ENCODE results near the gene DHRS4.
"Not testable (repeated sequence)": the region's sequence is repeated elsewhere in the genome, so short reads cannot be mapped to it uniquely, and the experiment has no call there.

The DHRS4 gene

DNA sequence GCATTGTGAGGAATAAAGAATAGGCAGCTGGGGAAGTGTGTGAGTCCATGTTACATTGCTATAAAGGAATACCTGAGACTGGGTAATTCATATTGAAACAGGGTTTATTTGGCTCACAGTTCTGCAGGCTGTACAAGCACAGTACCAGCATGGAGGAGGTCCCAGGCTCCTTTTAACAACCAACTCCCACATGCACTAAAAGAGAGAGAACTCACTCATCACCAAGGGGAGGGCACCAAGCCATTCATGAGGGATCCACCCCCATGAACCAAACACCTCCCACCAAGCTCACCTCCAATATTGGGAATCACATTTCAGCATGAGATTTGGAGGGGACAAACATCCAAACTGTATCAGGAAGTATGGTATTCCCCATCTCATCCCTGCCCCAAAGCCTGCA is 11.9 kb upstream of the DHRS4 start:
- DNase-seq: no peak

DNA sequence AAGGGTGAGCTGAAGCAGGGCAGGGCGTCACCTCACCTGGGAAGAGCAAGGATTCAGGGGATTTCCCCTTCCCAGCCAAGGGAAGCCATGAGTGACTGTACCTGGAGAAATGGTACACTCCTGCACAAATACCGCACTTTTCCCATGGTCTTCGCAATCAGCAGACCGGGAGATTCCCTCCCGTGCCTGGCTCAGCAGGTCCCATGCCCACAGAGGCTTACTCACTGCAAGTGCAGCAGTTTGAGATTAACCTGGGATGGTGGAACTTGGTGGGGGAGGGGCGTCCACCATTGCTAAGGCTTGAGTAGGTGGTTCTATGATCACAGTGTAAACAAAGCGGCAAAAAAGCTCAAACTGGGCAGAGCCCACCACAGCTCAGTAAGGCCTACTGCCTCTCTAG is 11.0 kb upstream of the DHRS4 start:
- no peak for DNase-seq

DNA sequence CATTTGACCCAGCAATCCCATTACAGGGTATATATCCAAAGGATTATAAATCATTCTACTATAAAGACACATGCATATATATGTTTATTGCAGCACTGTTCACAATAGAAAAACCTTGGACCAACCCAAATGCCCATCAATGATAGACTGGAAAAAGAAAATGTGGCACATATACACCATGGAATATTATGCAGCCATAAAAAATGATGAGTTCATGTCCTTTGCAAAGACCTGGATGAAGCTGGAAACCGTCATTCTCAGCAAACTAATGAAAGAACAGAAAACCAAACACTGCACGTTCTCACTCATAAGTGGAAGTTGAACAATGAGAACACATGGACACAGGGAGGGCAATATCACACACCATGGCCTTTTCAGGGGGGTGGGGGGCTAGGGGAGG is 4.5 kb upstream of the DHRS4 start:
- DNase-seq: not testable (repeated sequence)

DNA sequence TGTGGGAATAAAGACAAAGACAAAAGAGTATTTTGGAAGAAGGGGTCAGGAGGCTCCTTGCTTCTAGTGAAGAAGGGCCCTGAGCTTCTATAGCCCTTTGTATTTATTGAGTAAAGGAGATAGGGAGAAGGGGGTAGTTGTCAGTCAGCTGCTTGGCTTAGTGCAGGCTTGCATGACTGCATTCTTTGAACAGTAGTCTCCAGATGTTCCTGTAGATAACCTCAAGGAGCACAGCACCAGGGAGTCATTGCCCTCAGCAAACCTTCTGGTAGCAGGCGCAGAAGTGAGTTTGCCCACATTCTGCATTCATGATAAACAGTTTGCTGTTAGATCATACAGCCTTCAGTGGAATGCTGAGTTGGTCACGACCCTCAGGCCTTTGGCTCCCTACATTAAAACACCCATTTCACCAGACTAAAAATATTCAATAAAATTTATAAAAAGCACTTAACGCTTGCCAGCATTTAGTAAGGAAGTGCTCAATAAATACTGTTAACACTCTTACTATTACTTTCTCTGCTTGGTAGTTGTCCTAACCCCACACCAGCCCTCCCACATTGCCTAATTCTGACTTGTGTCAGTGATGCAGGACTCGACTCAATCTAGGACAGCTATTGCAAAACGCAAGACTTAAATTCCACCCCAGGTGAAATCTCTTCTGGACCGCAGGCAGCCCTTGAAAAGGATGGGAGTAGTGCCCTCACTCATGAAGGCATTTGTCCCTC is 3.0 kb upstream of the DHRS4 start:
- no peak for DNase-seq

DNA sequence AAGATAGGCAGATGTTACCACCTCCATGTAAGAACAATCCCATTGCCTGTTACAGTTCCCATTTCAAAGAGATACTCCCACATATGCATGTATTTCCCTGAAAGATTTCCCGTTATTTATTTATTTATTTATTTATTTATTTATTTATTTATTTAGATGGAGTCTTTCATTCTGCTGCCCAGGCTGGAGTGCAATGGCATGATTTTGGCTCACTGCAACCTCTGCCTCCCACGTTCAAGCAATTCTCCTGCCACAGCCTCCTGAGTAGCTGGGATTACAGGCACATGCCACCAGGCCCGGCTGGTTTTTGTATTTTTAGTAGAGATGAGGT is 2.5 kb upstream of the DHRS4 start:
- DNase-seq: not testable (repeated sequence)

DNA sequence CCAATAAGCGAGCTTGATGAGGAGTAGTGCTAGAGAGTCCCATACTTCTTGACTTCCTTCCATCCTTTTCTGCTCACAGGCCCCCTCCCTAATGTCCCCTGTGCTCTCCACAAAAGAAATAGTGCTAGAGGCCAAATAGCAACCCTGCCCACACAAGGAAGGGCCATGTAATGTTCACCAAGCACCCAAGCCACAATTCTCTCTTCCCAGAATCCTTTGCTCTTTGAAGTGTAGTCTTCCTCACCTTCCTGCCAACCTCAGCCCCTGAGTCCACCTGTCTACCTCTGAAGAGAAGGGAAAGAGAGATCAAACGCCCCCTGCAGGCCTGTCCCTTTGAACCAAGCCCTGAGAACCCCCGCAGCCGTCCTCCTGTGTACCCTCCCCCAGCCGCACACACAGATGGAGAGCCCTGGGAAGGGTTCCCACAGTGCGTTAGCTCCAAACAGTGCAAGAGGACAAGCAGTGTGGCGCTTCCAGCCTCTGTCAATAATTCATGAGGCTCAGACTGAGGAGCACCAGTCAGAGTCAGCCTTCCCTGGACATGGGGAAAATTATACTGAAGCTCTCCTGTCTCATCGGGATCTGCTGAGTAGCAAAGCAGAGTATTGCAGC is 1.9 kb upstream of the DHRS4 start:
- DNase-seq: no peak

DNA sequence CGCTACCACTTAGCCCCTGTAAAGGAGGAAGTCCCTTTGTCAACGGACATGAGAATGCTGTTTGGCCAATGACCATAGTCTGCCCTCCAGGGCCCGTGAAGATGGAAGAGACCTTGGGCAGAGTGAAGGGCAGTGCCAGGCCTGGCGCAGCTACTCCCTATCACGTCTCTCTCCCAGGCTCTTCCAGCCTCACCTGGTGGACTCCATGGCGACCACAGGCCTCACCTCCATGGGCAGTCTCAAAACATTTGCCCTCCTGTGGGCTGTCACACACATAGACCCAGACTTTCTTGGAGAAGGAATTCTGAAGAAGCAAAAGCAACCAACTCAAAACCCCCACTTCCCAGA is 480 bp upstream of the DHRS4 start:
- DNase-seq: not testable (repeated sequence)

DNA sequence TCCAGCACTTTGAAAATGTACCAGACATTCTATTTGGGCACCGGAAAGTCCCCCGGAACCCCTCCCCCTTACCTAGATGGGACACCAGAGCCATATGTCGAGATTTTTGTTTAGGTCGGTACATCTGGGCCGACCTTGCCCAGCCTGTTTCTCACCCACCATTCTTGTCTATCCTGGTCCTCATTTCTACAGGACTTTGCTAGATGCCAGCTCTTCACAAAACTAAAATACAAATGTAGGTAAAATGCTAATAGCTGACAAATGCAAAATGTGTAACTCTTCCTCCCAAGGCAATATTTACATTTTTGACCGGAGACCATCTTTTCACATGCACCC is 677 bp downstream of the DHRS4 start:
- not testable (repeated sequence) for DNase-seq

DNA sequence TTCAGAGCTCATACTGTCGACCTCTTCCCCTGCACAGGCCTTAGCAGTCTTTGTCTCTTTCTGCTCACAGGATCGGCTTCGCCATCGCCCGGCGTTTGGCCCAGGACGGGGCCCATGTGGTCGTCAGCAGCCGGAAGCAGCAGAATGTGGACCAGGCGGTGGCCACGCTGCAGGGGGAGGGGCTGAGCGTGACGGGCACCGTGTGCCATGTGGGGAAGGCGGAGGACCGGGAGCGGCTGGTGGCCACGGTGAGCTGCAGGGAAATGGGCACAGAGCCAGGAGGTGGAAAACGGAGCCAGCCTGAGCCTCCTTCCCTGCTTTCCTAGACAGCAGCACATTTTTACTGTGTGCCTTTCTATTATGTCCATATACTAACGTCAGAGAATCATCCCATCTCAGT is 1.4 kb downstream of the DHRS4 start:
- not testable (repeated sequence) for DNase-seq

DNA sequence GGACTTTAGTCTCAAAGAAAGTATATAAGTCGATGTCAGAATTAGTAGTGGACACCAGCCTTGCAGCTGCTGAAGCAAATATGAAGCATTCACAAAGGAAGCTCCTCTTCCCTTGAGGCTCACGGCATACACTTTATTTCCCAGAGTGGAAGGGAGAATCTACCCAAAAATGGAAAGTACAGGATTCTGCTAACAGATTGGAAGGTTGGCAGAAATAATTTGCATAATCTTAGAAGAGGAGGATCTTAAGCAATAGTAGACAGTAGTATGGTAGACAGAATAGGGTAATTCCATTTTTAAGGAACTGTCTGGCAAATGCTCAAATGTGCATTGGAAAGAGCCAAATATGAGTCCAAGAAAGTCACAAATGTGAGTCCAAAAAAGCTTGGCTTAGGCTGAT is 2.2 kb downstream of the DHRS4 start:
- not testable (repeated sequence) for DNase-seq

DNA sequence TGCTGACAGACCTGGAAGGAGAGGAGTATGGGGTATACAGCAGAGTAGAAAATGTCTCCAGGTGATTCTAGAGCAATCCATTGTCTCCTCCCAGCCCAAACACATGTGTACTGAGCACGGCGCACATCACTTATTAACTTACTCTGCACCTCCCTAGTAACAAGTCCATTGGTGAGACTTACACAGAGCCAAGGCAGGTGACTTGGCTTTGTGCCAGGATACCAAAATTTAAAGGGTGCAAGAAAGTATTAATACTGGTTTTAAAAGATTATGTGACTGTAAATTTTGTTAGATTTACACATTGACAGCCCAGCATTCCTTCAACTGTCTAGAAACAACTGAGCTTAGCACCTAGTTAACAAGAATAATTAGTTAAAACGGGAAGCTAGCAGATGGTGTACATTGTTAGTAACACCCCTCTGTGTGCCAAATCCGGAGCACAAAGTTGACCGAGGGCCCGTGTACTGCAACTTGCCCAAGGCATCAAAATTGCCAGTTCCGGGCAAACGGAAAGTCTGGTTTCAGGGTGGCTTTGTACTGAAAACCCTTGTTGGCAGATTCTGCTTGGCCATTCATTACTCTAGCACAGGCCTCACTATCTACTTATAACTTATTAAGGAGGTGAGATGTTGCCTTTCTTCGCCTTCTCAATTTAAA is 4.5 kb downstream of the DHRS4 start:
- not testable (repeated sequence) for DNase-seq

DNA sequence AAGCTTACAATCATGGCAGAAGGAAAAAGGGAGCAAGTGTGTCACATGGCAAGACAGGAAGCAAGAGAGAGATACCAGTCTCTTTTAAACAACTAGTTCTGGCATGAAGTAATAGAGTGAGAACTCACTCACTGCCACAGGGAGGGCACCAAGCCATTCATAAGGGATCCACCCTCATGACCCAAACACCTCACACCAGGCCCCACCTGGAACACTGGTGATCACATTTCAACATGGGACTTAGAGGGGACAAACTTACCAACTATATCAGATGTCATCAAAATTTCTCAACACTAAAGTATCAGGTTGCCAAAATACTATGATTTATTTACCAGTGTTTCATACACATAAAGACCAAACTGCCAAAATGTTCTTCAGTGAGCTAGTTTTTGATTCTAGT is 7.3 kb downstream of the DHRS4 start:
- not testable (repeated sequence) for DNase-seq

DNA sequence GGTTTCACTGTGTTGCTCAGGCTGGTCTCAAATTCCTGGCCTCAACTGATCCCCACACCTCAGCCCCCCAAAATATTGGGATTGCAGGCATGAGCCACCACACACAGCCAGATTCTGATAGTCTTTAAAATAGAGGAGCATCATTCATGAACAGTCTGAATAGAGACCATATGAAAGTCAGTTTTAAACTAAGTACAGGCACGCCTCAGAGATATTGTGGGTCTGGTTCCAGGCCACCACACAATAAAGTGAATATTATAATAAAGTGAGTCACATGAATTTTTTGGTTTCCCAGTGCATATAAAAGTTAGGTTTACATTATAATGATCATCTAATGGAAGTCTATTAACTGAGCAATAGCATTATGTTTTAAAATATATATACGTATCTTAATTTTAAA is 8.1 kb downstream of the DHRS4 start:
- not testable (repeated sequence) for DNase-seq

DNA sequence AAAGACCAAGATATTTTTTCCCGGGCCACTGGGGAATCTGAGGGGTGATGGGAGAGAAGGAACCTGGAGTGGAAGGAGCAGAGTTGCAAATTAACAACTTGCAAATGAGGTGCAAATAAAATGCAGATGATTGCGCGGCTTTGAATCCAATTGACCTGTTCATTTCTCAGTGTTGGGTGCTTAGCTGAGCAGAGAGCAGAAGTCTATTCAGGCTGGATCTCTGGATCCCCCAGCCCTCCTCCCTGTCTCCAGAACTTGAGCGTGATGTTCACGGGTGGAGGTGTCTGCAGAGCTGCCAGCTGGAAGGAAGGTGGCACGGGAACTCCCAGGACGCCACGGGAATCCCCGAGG is 15.5 kb downstream of the DHRS4 start:
- DNase-seq: not testable (repeated sequence)

DNA sequence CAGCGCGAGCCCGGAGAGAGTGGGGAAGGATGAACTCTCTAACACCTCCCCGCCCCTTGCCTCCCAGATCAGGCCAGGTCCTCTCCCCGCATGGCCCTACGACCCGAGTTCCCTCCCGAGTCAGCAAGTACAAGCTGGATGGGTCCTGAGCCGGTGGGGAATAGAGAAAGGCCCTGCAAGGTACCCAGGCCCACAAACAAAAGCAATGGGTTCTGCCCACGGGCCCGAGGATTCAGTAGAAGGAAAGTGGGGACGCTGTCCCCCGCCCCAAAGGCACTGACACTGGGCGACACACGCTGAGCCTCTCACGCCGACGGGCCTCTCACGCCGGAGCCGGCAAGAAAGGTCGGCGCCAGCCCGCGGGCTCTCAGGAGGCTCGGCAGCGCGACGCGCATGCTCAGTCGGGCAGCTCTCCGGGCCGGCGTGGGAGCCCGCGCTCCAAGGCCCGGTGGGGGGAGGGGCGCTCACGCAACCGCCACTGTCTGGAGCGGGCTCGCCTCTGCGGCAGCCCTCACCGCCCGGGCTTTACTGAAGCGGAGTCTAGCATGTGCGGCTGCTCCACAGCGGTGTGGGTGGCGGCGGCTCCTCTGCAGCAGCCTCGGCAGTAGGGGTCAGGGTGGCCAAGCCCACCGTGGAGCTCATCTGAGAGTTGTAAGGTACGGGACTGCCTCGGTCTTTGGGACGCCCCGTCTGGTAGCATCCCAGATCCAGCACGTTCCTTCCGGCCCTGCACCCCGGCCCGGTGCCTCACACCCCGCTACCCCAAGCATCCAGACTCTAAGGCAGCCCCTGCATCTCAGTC is 16.1 kb downstream of the DHRS4 start:
- peak; percentile 61 for DNase-seq

DNA sequence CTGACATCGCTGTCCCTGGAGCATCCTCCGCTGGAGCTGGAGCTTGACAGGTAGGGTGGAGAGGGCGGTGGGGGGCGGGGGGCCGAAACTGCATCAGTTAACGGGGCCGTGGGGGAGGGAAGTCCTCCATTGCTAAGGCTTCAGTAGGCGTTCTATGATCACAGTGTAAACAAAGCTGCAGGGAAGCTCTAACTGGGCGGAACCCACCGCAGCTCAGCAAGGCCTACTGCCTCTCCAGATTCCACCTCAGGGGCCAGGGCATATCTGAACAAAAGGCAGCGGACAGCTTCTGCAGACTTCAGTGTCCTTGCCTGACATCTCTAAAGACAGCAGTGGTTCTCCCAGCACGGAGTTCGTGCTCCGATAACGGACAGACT is 16.7 kb downstream of the DHRS4 start:
- not testable (repeated sequence) for DNase-seq

DNA sequence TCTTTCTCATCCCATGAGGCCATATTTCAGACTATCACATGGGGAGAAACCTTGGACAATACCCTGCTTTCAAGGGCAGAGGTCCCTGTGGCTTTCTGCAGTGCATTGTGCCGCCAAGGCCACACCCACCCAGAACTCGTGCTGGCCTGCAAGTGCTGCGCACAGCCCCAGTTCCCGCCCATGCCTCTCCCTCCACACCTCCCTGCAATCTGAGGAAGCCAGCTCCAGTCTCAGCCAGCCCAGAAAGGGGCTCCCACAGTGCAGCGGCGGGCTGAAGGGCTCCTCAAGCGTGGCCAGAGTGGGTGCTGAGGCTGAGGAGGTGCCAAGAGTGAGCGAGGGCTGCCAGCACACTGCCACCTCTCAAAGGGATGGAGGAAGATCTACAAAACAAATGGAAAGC is 19.6 kb downstream of the DHRS4 start:
- not testable (repeated sequence) for DNase-seq

DNA sequence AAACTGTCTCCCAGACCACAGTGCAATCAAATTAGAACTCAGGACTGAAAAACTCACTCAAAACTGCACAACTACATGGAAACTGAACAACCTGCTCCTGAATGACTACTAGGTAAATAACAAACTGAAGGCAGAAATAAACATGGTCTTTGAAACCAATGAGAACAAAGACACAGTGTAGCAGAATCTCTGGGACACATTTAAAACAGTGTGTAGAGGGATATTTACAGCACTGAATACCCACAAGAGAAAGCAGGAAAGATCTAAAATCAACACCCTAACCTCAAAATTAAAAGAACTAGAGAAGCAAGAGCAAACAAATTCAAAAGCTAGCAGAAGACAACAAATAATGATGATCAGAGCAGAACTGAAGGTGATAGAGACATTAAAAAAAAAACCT is 20.5 kb downstream of the DHRS4 start:
- not testable (repeated sequence) for DNase-seq

DNA sequence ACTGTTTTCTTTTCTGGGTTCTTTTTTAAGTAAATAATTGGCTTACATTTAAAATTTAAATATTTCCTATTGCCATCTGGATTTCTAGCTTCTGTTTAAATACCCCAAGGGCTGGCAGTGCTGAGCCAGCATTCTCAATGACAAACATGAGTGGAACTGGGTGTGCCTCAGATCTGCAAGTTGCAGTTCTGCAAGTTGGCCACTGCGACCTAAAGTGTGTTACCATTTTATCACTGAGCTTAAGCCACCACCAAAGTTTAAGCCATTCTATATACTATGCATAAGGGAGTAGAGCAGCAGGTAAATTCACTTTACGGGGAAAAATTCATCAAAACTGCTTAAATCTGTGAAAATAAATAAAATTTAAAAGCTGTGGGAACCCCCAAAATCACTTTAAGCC is 23.6 kb downstream of the DHRS4 start:
- DNase-seq: not testable (repeated sequence)

DNA sequence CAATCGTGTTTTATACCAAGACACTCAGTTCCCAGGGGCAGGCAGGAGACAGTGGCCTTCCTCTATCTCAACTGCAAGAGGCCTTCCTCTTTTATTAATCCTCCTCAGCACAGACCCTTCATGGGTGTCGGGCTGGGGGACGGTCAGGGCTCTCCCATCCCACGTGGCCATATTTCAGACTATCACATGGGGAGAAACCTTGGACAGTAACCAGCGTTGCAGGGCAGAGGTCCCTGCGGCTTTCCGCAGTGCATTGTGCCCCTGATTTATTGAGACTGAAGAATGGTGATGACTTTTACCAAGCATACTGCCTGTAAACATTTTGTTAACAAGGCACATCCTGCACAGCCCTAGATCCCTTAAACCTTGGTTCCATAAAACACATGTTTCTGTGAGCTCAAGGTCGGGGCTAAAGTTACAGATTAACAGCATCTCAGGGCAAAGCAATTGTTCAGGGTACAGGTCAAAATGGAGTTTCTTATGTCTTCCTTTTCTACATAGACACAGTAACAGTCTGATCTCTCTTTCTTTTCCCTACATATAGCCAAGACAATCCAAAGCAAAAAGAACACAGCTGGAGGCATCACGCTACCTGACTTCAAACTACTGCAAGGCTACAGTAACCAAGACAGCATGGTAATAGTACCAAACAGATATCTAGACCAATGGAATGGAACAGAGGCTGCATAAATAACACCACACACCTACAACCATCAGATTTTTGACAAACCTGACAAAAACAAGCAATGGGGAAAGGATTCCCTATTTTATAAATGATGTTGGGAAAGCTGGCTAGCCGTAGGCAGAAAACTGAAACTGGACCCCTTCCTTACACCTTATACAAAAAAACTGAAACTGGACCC is 28.6 kb downstream of the DHRS4 start:
- DNase-seq: not testable (repeated sequence)

DNA sequence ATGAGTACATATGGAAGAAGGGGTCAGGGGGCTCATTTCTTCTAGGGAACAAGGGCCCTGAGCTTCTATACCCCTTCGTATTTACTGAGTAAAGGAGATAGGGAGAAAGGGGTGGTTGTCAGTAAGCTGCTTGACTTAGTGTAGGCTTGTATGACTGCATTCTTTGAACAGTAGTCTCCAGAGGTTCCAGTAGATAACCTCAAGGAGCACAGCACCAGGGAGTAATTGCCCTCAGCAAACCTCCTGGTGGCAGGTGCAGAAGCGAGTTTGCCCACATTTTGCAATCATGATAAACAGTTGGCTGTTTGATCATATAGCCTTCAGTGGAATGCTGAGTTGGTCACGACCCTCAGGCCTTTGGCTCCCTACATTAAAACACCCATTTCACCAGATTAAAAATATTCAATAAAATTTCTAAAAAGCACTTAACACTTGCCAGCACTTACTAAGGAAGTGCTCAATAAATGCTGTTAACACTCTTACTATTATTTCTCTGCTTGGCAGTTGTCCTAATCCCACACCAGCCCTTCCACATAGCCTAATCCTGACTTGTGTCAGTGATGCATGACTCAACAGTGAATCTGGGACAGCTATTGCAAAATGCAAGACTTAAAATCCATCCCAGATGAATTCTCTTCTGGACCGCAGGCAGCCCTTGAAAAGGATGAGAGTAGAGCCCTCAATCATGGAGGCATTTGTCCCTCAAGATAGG is 31.5 kb downstream of the DHRS4 start:
- no peak for DNase-seq

DNA sequence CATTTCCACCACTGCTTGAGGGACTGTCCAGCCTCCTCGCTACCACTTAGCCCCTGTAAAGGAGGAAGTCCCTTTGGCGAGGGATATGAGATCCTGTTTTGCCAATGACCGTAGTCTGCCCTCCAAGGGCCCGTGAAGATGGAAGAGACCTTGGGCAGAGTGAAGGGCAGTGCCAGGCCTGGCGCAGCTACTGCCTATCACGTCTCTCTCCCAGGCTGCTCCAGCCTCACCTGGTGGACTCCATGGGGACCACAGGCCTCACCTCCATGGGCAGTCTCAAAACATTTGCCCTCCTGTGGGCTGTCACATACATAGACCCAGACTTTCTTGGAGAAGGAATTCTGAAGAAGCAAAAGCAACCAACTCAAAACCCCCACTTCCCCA is 34.6 kb downstream of the DHRS4 start:
- not testable (repeated sequence) for DNase-seq

Measured in activated CD4-positive, alpha-beta T cell treated with anti-CD3 and anti-CD28 coated beads, Interleukin-2, Interleukin-6, amounts not matched to agents 100 ng/mL and 50 ng/mL, durations not matched to agents 16 hours and 8 hours (primary cell).